Measurements from ENCODE around the gene BPTF. TPM values are rescaled to one million over a fixed set of nuclear protein-coding genes. Genes with fewer than 3 reads are reported as not detected.
"Not testable (repeated sequence)": the region's sequence is repeated elsewhere in the genome, so short reads cannot be mapped to it uniquely, and the experiment has no call there.

The BPTF gene
- polyA plus RNA-seq (ENCODE audit: insufficient read depth in 1 of 5, insufficient read length in 5 of 5, low replicate concordance in 1 of 5) = 100 to 1,000 TPM; 101 to 128 (median 126) TPM
- long read RNA-seq, donor 1, partial matches to known transcripts = 61 of 65 reads
- long read RNA-seq, donor 1, other reads (novel, unspliced or antisense) = 0 of 65 reads
- long read RNA-seq, donor 2 = 0 reads
- long read RNA-seq, donor 3, partial matches to known transcripts = 6 of 10 reads
- long read RNA-seq, donor 3, other reads (novel, unspliced or antisense) = 0 of 10 reads
- long read RNA-seq, donor 4, partial matches to known transcripts = 25 of 29 reads
- long read RNA-seq, donor 4, other reads (novel, unspliced or antisense) = 0 of 29 reads
- long read RNA-seq, donor 5, partial matches to known transcripts = 15 of 16 reads
- long read RNA-seq, donor 5, other reads (novel, unspliced or antisense) = 0 of 16 reads
- long read RNA-seq, donor 6, partial matches to known transcripts = 25 of 26 reads
- long read RNA-seq, donor 6, other reads (novel, unspliced or antisense) = 0 of 26 reads
- long read RNA-seq, donor 7, partial matches to known transcripts = 6 of 7 reads
- long read RNA-seq, donor 7, other reads (novel, unspliced or antisense) = 0 of 7 reads
- long read RNA-seq, donor 8, partial matches to known transcripts = 5 of 7 reads
- long read RNA-seq, donor 8, other reads (novel, unspliced or antisense) = 0 of 7 reads

GRCh38 chr17:67824735-67825626 lies at the start of gene BPTF:
TSS of gene BPTF (plus strand) at chr17:67825503. CDS start at chr17:67825725, 222 bp downstream.
- peak; percentile 92 to 94 for DNase-seq

GRCh38 chr17:67779098-67779672 lies 46.1 kb upstream of the BPTF start:
- no peak for DNase-seq

GRCh38 chr17:67784364-67785121 lies 40.8 kb upstream of the BPTF start:
- DNase-seq = no peak

- no peak for DNase-seq
Observed at GRCh38 chr17:67785122-67785477, 40.2 kb upstream of the BPTF start.

- no peak for DNase-seq
Observed at GRCh38 chr17:67785504-67785903, 39.8 kb upstream of the BPTF start.

- DNase-seq = peak; percentile 45 to 63
Observed at GRCh38 chr17:67800495-67800928, 24.8 kb upstream of the BPTF start.

- no peak for DNase-seq
Observed at GRCh38 chr17:67801626-67802175, 23.6 kb upstream of the BPTF start.

GRCh38 chr17:67810464-67810863 lies 14.8 kb upstream of the BPTF start:
- no peak for DNase-seq

GRCh38 chr17:67812380-67812779 lies 12.9 kb upstream of the BPTF start:
- not testable (repeated sequence) for DNase-seq

- no peak for DNase-seq
Observed at GRCh38 chr17:67813803-67814180, 11.5 kb upstream of the BPTF start.

- DNase-seq = no peak
Observed at GRCh38 chr17:67818110-67819002, 6.9 kb upstream of the BPTF start.

- DNase-seq = no peak
Observed at GRCh38 chr17:67819722-67820121, 5.6 kb upstream of the BPTF start.

- DNase-seq = no peak
Observed at GRCh38 chr17:67821871-67822367, 3.4 kb upstream of the BPTF start.

GRCh38 chr17:67825627-67826601 lies 611 bp downstream of the BPTF start:
- DNase-seq = peak; percentile 62 to 67

GRCh38 chr17:67829331-67829730 lies 4.0 kb downstream of the BPTF start:
- no peak for DNase-seq

GRCh38 chr17:67830440-67830839 lies 5.1 kb downstream of the BPTF start:
- no peak for DNase-seq

GRCh38 chr17:67831268-67831667 lies 6.0 kb downstream of the BPTF start:
- DNase-seq = no peak

GRCh38 chr17:67833134-67833533 lies 7.8 kb downstream of the BPTF start:
- DNase-seq = no peak
